Measurements from ENCODE around the gene ANXA3.
"Not testable (repeated sequence)": the region's sequence is repeated elsewhere in the genome, so short reads cannot be mapped to it uniquely, and the experiment has no call there.

ANXA3 gene

GRCh38 chr4:78543424-78544125 is 8.0 kb upstream of the ANXA3 start:
- DNase-seq (ENCODE audit: low read depth, low spot score) = peak; percentile 62

DNA sequence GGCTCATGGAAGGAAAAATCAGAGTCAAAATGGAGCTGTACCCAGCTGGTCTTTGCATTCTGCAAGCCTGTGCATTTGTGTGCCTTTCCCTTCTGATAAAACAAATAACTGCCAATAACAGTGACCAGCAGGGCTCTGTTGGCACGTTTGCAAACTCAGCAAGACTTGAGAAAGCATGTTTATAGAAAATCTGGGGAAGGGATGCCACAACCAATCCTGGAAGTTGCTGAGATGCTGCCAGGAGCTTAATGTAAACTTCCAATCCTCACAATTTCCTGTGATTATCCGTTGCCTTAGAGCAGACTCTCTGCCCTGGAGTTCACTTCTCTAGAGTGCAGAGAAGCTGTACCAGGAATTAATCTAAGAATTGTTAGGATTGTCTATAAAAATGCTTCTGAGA is 6.9 kb upstream of the ANXA3 start:
- DNase-seq (ENCODE audit: low read depth, low spot score) = no peak

DNA sequence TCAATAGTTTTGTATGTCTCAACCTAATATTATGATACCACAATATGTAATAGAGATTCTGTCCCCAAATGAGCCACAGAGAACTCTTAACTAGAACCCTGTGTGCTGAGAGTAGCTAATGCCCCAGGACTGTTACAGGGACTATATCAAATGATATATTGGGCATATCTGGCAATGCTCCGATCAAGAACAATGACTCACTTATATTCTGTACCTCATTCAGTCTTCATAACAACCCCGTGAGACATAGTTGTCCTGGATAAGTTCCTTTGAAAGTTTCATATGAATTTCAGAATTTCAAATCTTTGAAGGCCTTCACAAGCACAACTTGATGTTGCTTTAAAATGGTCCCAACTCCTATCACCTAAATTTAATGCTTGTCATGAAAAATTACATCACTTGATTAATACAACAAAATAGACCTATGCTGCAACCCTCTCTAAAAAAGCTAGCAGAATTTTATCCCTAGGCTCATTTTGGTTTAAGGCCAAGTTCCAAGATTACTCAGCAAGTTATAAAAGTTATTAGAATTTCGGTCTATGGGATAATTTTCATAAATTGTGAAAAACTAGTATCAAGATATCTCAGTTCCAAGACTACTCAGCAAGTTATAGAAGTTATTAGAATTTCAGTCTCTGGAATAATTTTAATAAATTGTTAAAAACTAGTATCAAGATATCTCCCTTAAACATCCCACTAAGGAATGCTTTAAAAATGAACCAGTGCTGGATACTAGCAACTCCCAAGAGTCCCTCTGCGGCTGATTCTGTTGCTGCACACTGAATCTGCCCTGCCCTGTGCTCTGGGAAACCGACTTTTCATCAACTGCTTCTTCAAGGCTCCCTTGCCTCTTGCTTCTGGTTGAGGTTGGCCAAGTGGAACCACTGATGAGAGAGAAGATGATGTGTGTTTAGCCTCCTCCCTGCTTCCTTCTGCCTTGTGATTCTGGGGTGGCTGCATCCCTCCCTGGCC is 6.0 kb upstream of the ANXA3 start:
- no peak for DNase-seq (ENCODE audit: low read depth, low spot score)

DNA sequence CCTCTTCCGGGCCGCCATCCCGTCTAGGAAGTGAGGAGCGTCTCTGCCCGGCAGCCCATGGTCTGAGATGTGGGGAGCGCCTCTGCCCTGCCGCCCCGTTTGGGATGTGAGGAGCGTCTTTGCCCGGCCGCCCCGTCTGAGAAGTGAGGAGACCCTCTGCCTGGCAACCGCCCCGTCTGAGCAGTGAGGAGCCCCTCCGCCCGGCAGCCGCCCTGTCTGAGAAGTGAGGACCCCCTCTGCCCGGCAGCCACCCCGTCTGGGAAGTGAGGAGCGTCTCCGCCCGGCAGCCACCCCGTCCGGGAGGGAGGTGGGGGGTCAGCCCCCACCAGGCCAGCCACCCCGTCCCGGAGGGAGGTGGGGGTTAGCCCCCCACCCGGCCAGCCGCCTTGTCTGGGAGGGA is 3.7 kb upstream of the ANXA3 start:
- not testable (repeated sequence) for DNase-seq (ENCODE audit: low read depth, low spot score)

- not testable (repeated sequence) for DNase-seq (ENCODE audit: low read depth, low spot score)
These were observed 2.7 kb upstream of the ANXA3 start for GRCh38 chr4:78548889-78549288.

GRCh38 chr4:78552389-78553042 is 946 bp downstream of the ANXA3 start:
- DNase-seq (ENCODE audit: low read depth, low spot score) = peak; percentile 78

DNA sequence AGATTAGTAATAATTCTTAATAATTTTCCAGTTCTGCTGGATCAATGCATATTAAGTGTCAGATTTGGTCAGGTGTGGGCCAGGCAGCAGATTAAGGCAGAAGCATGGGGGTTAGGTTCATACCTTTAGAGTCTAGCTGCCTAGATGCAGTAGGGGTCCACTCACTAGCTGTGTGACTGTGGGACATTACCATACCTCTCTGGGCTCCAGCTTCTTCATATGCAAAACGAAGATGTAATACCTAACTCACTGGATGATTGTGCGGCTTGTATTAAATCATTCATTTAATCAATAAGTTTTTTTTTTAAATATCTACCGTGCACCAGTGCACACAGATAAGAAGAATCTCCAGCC is 1.4 kb downstream of the ANXA3 start:
- DNase-seq (ENCODE audit: low read depth, low spot score) = no peak

GRCh38 chr4:78553529-78554060 is 2.0 kb downstream of the ANXA3 start:
- DNase-seq (ENCODE audit: low read depth, low spot score) = no peak

GRCh38 chr4:78556665-78557064 is 5.1 kb downstream of the ANXA3 start:
- no peak for DNase-seq (ENCODE audit: low read depth, low spot score)

DNA sequence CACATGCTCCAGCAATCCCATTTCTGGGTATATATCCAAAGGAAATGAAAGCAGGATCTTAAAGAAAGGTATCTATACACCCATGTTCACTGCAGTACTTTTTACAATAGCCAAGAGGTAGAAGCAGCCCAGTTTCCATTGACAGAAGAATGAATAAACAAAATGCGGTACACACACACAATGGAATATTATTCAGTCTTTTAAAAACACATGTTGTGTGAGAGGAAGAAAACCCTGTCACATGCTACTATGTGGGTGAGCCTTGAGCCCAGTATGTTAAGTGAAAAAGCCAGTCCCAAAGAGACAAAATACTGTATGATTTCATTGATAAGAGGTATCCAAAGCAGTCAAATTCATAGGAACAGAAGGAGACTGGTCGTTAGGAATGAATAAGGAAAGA is 6.3 kb downstream of the ANXA3 start:
- DNase-seq (ENCODE audit: low read depth, low spot score) = no peak

- no peak for DNase-seq (ENCODE audit: low read depth, low spot score)
These were observed 6.8 kb downstream of the ANXA3 start for GRCh38 chr4:78558410-78558809.

DNA sequence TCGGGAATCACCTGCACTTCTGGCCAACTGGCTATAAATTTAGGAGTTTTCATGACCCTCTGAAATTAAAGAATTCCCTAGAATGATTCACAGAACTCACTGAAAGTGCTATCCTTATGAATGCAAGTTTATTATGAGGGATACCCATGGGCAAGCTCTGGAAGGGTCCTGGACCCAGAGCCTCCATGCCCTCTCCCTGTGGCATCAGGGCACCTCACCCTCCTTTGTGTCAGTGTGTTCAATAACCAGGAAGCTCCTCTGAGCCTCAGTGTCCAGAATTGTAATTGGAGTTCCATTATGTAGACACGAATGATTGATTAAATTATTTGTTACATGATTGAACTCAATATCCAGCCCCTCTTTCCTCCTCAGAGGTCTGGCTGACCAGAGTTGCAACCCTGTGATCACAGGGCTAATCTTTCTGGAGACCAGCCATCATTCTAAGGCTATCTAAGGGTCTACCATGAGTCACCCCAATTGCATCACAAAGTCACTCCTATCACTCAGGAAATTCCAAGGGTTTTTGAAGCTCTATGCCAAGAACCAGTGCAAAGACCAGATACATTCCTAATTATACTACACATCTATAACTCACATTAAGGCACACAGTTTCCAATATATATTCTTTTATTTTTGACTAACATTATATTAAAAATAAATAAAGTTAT is 8.9 kb downstream of the ANXA3 start:
- peak; percentile 84 for DNase-seq (ENCODE audit: low read depth, low spot score)

DNA sequence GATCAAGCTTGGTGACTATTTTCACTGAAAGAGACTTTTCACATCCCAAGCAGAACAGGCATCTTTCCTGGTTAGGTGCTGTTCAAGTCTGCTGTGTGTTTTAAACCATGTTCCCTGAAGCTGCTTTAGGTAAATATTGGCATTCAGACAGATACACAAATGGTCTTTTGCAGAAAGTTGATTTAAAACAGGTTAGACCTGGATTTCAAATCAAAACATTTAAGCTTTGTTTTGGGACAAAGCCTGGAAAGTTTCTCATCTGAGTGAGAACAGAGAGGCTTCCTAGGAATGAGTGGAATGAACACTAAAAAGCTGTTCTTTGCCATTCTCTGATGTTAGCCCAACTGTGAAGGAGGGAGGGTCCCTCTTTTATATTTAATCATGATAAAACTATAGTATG is 10.1 kb downstream of the ANXA3 start:
- peak; percentile 78 for DNase-seq (ENCODE audit: low read depth, low spot score)

GRCh38 chr4:78562687-78563086 is 11.1 kb downstream of the ANXA3 start:
- DNase-seq (ENCODE audit: low read depth, low spot score) = no peak

- DNase-seq (ENCODE audit: low read depth, low spot score) = peak; percentile 71
These were observed 14.4 kb downstream of the ANXA3 start for GRCh38 chr4:78565971-78566372.

DNA sequence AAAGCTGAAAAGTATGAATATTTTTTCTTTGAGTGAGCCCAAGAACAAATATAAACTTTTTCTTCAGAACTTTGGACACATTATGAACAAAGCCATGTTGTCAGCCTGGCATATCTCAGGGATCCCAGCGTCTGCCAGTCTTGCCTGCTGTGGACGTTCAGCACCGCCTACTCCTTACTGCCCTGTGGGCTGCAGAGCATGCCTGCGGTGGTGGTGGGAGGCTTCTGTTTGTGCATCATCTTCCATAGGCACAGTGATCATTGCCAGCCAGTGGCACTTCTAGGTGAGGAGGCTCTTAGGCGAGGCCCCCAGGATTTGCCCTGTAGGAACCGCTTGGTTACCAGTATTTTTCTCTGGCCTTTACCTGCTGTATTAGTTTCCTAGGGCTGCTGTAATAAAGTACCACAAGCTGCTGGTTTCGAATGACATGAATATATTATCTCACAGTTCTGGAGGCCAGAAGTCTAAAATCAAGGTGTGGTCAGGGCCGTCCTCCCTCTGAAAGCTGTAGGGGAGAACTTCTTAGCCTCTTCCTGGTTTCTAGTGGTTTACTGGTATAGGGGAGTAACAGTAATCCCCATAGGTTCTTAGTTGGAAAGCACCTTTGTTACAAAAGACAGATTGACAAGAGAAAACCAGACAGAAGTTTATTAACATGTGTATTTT is 15.4 kb downstream of the ANXA3 start:
- no peak for DNase-seq (ENCODE audit: low read depth, low spot score)

GRCh38 chr4:78567500-78568060 is 16.0 kb downstream of the ANXA3 start:
- DNase-seq (ENCODE audit: low read depth, low spot score) = no peak

- DNase-seq (ENCODE audit: low read depth, low spot score) = no peak
These were observed 17.2 kb downstream of the ANXA3 start for GRCh38 chr4:78568640-78569305.

GRCh38 chr4:78569306-78569821 is 17.8 kb downstream of the ANXA3 start:
- DNase-seq (ENCODE audit: low read depth, low spot score) = peak; percentile 90

GRCh38 chr4:78570117-78570516 is 18.5 kb downstream of the ANXA3 start:
- DNase-seq (ENCODE audit: low read depth, low spot score) = no peak

Measured in astrocyte of the hippocampus (primary cell).